Pancreas (tissue), 10 donors: ENCODE results near the gene CXCL12. TPM values are rescaled to one million over a fixed set of nuclear protein-coding genes. Genes with fewer than 3 reads are reported as not detected.

Experiments used
- ATAC-seq, 4 donors: fragments of 200-7000 bp; cut with Tn5 transposase; one replicate each; pipeline versions ENCODE4 v1.8.0 to v1.9.1; 2020; ENCODE audit warnings: mild to moderate bottlenecking in 4 of 4, moderate library complexity in 4 of 4
- DNase-seq, 6 donors: peaks; one replicate each; pipeline ENCODE4 v3.0.0-alpha.2; 2020
- FAIRE-seq: peaks from 2 replicates; lab custom pipeline; 2012; peaks lifted over from hg19 to GRCh38; lab: Jason Lieb, UNC
- H3K27ac ChIP-seq, 4 donors: fragments of 200-600 bp; sonication (generic); 1 replicate in 3 of 4; 2 replicates in 1 of 4; pipeline versions ENCODE4 v1.5.0 to v1.8.0; 2020
- H3K27me3 ChIP-seq, 4 donors: fragments of 200-600 bp; one replicate each; pipeline ENCODE4 v1.8.0; 2021
- H3K36me3 ChIP-seq, 3 donors: fragments of 200-600 bp; sonication (generic) in 1 of 3; one replicate each; pipeline versions ENCODE4 v1.5.0 to v1.8.0; 2020 to 2021
- H3K4me1 ChIP-seq, 3 donors: fragments of 200-600 bp; one replicate each; pipeline ENCODE4 v1.8.0; 2021
- H3K4me3 ChIP-seq, 4 donors: fragments of 200-600 bp; sonication (generic) in 2 of 4; one replicate each; pipeline versions ENCODE4 v1.5.0 to v1.8.0; 2020 to 2021
- H3K9me3 ChIP-seq, 4 donors: fragments of 200-600 bp; one replicate each; pipeline ENCODE4 v1.8.0; 2021
- WGBS, 2 donors: extraction: QIAGEN DNeasy Blood & Tissue Kit; methylation state at CpG; one replicate each; pipeline ENCODE4 v1.1.7; 2013; 5-methylcytosine and 5-hydroxymethylcytosine counted together
- intact Hi-C, 3 donors: fragments of 100-400 bp; cut with DNase I; formaldehyde crosslinking; loops; one replicate each; pipeline versions ENCODE4 v1.11.1 to v1.14.2; 2022
- polyA plus RNA-seq, 2 donors: library from polyadenylated mRNA; stranded (reverse); fragments of 200-250 nt; gene quantifications; one replicate each; pipeline ENCODE4 v1.2.3, GENCODE V29; 2013
- total RNA-seq, 6 donors: library from RNA; stranded (reverse); fragmentation: NEBNext Ultra II Directional in 4 of 6; extraction: Animal tissue kit (Norgen Biotek cat#: 25700) in 4 of 6; gene quantifications; one replicate each; pipeline versions ENCODE4 v1.2.1 to v1.2.4, GENCODE V29; 2021 to 2023
- TF ChIP-seq, protein P1 (sequence below), 4 donors: fragments of 200-600 bp; sonication (generic) in 3 of 4; IDR thresholded peaks; one replicate each; pipeline versions ENCODE4 v1.5.0 to v1.8.0; 2021; ENCODE audit warnings: antibody characterized with exemption in 4 of 4
- donor health status: healthy with polysubstance abuse.
- donor health status: DM: no; HTN: no; CAD: no; lungs with moderate emphysema.
- donor health status: DM: no; HTN: no; CAD: no.
- donor health status: control.
- donor health status: control.
- donor health status: Bipolar disorder and iron deficiency.
- donor health status: DM: yes; HTN: yes; CAD: no.
- donor health status: DM: no; HTN: no; CAD: no.
- donor health status: DM: no; HTN: no; CAD: no.
- donor health status: DM: yes; HTN: yes; CAD: no.

CXCL12 gene
- total and polyA plus RNA-seq, 8 donors = 35.9 to 131 (median 91.1) TPM

DNA sequence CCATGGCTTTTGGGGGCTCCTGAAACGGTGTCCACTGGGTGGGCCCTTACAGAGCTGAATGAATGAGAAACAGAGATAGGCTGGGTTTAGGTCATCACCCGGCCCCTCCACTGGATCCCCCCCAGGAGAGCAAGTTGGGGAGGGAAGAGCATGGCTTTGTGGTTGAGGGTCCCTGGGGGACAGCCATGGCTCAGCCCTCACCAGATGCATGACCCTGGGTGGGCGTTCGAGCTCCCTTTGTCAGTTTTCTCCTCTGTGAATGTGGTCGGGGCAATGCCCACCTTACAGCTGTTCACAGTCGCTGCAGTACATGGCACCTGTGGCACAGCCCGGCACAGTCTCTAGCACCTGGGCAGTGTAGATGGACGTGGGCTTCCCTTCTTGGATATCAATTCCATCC lies 40.6 kb upstream of the CXCL12 start:
- ATAC-seq = no peak
- FAIRE-seq = no peak
- 83 to 87% methylated on average over 8 of the region's 8 CpGs for WGBS, 2 donors
- no peak overlapping the region for H3K4me3 ChIP-seq
- TF ChIP-seq, protein P1, sequence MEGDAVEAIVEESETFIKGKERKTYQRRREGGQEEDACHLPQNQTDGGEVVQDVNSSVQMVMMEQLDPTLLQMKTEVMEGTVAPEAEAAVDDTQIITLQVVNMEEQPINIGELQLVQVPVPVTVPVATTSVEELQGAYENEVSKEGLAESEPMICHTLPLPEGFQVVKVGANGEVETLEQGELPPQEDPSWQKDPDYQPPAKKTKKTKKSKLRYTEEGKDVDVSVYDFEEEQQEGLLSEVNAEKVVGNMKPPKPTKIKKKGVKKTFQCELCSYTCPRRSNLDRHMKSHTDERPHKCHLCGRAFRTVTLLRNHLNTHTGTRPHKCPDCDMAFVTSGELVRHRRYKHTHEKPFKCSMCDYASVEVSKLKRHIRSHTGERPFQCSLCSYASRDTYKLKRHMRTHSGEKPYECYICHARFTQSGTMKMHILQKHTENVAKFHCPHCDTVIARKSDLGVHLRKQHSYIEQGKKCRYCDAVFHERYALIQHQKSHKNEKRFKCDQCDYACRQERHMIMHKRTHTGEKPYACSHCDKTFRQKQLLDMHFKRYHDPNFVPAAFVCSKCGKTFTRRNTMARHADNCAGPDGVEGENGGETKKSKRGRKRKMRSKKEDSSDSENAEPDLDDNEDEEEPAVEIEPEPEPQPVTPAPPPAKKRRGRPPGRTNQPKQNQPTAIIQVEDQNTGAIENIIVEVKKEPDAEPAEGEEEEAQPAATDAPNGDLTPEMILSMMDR (IDR thresholded peaks at IDR 0.05) = no peak
- H3K27me3 ChIP-seq = no peaks in the 10 kb centered on the region
- no peak overlapping the region for H3K27ac ChIP-seq
- intact Hi-C loops = no loop called here
- no peak for DNase-seq
- H3K36me3 ChIP-seq = no peaks in the 10 kb centered on the region
- no peaks in the 10 kb centered on the region for H3K4me1 ChIP-seq
- H3K9me3 ChIP-seq = no peaks in the 10 kb centered on the region

DNA sequence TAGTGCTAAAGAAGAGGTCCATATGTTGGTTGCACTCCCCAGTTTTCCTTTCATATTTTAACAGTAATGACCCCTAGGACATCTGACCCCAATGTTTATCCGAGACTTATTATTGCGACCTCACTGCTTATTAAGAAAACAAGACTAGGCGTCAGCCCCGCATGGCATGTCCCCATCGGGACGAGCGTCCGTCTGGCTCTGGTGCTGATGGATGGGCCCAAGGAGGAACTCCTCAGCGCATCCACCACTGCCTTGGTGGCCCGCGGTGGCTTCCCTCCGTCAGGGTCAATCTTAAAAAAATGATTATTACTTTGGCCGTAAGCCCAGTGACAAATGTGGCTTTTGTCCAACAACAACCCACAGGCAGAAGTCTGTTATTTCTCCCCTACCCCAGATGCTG lies 40.1 kb upstream of the CXCL12 start:
- peaks cover 0 to 5% (median 0%) of the 10 kb centered on the region in 3 donors for H3K4me1 ChIP-seq
- H3K4me3 ChIP-seq = no peak overlapping the region
- H3K27ac ChIP-seq = no peak overlapping the region
- intact Hi-C loops = no loop called here
- no peak for DNase-seq
- no peak for FAIRE-seq
- no peak for ATAC-seq
- H3K9me3 ChIP-seq = no peaks in the 10 kb centered on the region
- TF ChIP-seq, protein P1 (IDR thresholded peaks at IDR 0.05) = no peak
- H3K36me3 ChIP-seq = no peaks in the 10 kb centered on the region
- 66% methylated on average over 13 of the region's 13 CpGs for WGBS, 2 donors
- no peaks in the 10 kb centered on the region for H3K27me3 ChIP-seq

DNA sequence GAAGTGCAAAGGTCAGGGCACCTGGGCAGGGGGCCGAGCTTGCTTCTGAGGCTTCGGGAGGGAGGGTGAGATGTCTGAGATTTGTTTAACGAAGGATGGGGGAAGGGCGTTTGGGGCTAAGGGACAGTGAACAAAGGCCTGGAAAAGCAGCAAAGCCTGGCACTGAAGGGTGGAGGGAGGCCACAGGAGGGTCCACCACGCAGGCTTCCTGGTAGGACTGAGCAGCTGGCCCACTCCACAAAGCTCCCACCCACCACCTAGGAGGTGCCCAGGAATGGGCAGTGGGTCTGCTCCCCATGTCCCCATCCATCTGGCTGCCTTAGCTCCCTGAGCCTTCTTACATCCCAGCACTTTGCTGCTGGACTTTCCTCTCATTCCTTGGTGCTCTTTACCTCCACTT lies 39.4 kb upstream of the CXCL12 start:
- DNase-seq = no peak
- no peak for FAIRE-seq

DNA sequence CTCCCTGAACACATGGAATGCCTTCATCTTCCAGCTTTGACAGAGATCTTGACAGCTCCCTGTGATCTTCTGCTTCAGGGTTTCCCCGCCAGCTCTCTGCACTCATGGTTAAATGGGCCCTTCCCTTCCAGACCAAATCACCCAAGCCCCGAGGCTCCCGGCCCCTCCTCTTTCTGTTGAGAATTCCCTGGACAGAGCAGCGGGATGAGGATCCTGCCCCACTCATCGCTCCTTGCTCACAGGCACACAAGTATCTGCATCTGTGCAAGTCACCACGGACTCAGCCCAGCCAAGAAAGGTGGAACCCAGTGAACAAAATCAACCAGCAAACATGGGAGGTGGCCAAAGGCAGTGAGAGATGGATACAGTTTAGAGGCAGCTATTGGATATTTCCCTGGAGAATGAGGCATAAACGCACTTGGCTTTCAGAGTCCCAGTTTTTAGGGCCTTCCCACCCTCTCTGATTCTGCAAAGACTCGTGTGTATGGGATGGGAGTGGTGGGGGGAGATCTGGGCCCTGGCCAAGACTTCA lies 37.7 kb upstream of the CXCL12 start:
- intact Hi-C loops = no loop called here
- DNase-seq (no peak), FAIRE-seq (no peak), ATAC-seq (no peak)
- peaks cover 0 to 6% (median 0%) of the 10 kb centered on the region in 3 donors for H3K4me1 ChIP-seq
- H3K27ac ChIP-seq = no peak overlapping the region
- no peak overlapping the region for H3K4me3 ChIP-seq
- WGBS, 2 donors = 89 to 92% methylated on average over 8 of the region's 8 CpGs
- no peaks in the 10 kb centered on the region for H3K27me3 ChIP-seq
- TF ChIP-seq, protein P1 (IDR thresholded peaks at IDR 0.05) = no peak
- no peaks in the 10 kb centered on the region for H3K9me3 ChIP-seq
- H3K36me3 ChIP-seq = no peaks in the 10 kb centered on the region

More for the DNA sequence above, 39.4 kb upstream of the CXCL12 start:
- H3K4me3 ChIP-seq = no peak overlapping the region
- ATAC-seq = no peak
- no peaks in the 10 kb centered on the region for H3K9me3 ChIP-seq
- no peak overlapping the region for H3K27ac ChIP-seq
- intact Hi-C loops = no loop called here
- peaks cover 0 to 6% (median 0%) of the 10 kb centered on the region in 3 donors for H3K4me1 ChIP-seq
- no peaks in the 10 kb centered on the region for H3K36me3 ChIP-seq
- 75 to 76% methylated on average over 5 of the region's 5 CpGs for WGBS, 2 donors
- no peaks in the 10 kb centered on the region for H3K27me3 ChIP-seq
- TF ChIP-seq, protein P1 (IDR thresholded peaks at IDR 0.05) = no peak

DNA sequence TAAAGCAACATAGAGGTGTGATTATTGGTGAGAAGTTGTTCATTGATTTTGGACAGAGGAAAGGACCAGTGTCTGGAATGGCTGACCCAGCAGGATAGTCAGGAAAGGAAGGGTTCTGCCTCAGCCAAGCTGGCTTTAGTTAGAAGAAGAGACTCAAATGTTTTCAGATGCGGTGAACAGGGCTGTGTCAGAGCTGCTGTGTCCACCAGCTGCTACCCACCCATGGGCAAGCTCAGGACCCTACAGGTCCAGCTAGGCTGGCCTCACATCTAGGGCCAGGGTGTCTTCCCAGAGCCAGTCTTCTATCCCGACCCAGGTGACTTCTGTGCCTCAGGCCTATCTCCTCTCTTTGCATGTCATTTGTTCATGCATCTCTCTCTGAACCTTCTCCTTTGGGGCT lies 37.3 kb upstream of the CXCL12 start:
- no peak for ATAC-seq
- H3K27me3 ChIP-seq = no peaks in the 10 kb centered on the region

More for the DNA sequence above, 37.3 kb upstream of the CXCL12 start:
- DNase-seq = no peak
- Histone ChIP-seq H3K27ac (no peak overlapping the region), H3K4me3 (no peak overlapping the region), H3K4me1 (peaks cover 0 to 6% (median 0%) of the 10 kb centered on the region in 3 donors), H3K36me3 (no peaks in the 10 kb centered on the region), H3K9me3 (no peaks in the 10 kb centered on the region)
- WGBS, 2 donors = 97 to 100% methylated on average over 2 of the region's 2 CpGs
- no peak for FAIRE-seq
- intact Hi-C loops = no loop called here
- TF ChIP-seq, protein P1 (IDR thresholded peaks at IDR 0.05) = no peak
